SU-DHL-6 (cell line): ENCODE measurements around the gene LTBP1.

Experiments
- EZH2phosphoT487 ChIP-seq: fragments of 200-600 bp; sonication (generic), shearing (Covaris generic); conservative IDR thresholded peaks from 2 replicates; pipeline ENCODE4 v1.6.1; 2018; ENCODE audit warnings: mild to moderate bottlenecking, antibody characterized with exemption, low read length, moderate library complexity, mixed read lengths
- TF ChIP-seq, protein P1 (sequence below): fragments of 200-600 bp; sonication (generic); IDR thresholded peaks from one replicate; pipeline ENCODE4 v1.5.1; 2017; ENCODE audit warnings: antibody characterized with exemption, mild to moderate bottlenecking, low read length, moderate library complexity; ENCODE audit not compliant: insufficient read depth, poor library complexity, severe bottlenecking

DNA sequence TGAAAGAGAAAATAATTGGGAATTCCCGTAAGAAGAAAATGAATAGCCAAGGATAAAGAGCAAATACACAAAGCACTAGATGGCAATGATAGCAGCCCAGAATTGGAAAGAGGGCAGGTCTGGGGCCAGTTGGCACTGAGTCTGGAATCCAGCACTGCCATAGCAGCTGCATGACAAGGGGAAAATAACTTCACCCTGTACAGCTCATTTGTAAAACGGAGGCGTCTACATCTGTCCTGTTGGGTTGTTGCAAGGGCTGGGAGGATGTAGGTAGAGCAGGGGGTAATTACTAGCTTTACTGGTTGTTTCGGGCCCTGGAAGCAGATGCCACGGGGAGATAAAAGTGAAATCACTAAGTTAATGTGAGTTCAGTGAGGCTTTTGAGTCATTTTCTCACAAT lies 419.7 kb downstream of the LTBP1 start:
- no peak for TF ChIP-seq EZH2phosphoT487
- TF ChIP-seq, protein P1, sequence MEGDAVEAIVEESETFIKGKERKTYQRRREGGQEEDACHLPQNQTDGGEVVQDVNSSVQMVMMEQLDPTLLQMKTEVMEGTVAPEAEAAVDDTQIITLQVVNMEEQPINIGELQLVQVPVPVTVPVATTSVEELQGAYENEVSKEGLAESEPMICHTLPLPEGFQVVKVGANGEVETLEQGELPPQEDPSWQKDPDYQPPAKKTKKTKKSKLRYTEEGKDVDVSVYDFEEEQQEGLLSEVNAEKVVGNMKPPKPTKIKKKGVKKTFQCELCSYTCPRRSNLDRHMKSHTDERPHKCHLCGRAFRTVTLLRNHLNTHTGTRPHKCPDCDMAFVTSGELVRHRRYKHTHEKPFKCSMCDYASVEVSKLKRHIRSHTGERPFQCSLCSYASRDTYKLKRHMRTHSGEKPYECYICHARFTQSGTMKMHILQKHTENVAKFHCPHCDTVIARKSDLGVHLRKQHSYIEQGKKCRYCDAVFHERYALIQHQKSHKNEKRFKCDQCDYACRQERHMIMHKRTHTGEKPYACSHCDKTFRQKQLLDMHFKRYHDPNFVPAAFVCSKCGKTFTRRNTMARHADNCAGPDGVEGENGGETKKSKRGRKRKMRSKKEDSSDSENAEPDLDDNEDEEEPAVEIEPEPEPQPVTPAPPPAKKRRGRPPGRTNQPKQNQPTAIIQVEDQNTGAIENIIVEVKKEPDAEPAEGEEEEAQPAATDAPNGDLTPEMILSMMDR, result no peak
